GM15510 (cell line): ENCODE measurements around the gene TRIM43B.
"Not testable (repeated sequence)": the region's sequence is repeated elsewhere in the genome, so short reads cannot be mapped to it uniquely, and the experiment has no call there.

Experiments used
- POLR2A ChIP-seq: IDR thresholded peaks from 3 replicates; pipeline ENCODE4 v1.6.1; 2011; ENCODE audit warnings: borderline replicate concordance; ENCODE audit not compliant: insufficient read length; ENCODE audit errors: extremely low read depth

The TRIM43B gene

DNA sequence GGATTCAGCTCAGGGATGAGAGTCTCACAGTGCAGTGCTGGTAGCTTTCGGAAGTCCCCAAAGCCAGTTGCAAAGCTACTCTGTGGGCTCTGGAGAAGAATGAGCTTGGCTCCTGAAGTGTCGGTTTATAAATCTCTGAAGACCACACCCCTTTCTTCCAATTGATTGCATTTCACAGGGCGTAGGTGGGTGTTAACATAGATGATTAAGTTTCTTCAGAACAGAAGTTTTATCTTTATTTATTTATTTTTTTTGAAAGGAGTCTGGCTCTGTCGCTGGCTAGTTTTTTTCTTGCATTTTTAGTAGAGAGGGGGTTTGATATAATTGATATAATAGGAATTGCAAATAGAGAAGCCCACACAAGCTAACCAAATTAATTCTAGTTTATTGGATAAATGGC lies at the start of gene TRIM43B:
TSS of gene TRIM43B (minus strand) at position 101 of the 400 bp plus-strand sequence. CDS start 2,040 bp downstream, outside the sequence.
- not testable (repeated sequence) for TF ChIP-seq POLR2A

DNA sequence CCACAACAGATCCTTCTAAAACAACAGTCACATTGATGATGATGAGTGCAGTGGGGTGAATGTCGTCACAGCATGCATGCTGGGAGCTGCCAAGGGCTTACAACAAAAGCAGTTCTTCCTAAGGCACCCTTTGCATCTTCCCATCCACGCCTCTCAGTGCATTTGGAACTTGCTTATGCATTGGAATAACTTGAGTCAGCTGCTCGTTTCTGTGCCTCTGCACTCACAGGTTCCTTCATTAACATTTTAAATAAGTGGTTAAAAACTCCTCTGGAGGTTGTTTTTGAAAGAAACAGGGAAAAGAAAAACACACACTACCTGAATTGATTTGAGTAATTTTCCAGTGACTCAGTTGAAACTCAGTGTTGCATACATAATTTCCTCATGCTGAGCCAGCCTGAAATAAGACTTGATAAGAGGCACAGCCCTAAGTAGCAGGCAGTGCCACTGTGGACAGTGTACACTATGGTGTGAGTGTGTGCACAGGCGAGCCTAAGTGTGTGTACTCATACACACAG lies 46.8 kb upstream of the TRIM43B start:
- TF ChIP-seq POLR2A = no peak

DNA sequence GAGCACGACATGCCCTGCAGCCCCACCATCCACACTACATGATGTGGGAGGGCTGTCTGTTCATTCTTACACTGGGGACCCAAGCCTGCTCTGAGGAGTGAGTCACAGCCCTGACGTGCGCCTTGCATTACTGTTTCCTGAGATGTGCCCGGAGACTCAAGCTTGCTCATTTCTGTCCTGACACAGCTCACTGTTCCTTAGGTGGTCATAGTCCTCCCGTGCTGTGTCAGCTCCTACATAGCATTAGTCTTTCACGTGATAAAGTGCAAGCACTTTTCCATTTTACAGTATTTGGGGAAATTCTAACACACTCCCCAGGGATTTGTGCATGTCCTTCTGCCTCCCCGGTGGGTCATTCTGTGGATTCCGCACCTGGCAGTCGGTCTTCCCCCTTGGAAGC lies 46.2 kb upstream of the TRIM43B start:
- TF ChIP-seq POLR2A = peak; percentile 12

DNA sequence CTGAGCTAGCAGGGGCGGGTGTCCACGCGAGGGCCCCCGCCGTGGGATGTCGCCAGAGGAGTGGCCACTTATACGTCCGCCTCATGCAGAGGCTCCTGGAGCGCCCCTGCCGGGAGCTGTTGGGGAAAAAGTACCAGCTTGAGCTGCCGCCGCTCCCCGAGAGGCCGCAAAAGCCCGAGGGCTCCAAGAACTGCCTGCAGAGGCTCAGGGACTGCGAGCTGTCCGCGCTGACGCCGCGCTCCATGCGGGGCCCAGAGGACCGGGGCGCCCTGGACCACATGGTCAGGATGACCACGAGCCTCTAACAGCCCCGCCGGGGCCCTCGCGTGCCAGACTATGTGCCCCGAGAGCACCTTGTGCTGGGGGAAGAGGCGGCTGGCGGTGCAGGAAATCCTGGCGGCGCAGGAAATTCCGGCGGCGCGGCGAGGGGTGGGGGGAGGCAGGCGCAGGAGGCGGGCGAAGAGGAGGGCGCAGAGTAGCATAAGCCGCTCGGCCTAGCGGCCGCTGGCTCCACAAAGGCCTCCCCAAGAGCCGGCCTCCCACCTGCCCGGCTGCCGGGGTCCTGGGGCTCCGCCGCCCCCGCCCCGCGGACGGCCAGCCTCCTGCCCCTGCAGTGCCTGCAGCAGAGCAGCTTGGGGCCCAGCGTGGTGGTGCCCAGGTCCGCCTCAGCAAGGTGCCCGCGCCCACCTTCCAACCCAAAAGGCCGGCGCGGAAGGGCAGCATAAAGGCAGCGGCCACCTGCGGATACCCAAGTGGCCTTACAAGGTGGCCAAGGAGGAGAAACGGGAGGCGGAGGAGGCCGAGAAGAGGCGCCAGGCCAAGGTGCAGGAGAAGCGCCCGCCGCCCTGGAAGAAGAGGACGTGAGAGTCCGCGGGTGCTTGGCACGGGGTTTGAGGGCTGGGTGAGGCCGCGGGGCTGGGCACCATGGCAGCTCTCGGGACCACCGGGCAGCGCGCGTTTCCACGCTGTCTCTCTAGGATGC lies 42.1 kb upstream of the TRIM43B start:
- peak; percentile 77 for TF ChIP-seq POLR2A

DNA sequence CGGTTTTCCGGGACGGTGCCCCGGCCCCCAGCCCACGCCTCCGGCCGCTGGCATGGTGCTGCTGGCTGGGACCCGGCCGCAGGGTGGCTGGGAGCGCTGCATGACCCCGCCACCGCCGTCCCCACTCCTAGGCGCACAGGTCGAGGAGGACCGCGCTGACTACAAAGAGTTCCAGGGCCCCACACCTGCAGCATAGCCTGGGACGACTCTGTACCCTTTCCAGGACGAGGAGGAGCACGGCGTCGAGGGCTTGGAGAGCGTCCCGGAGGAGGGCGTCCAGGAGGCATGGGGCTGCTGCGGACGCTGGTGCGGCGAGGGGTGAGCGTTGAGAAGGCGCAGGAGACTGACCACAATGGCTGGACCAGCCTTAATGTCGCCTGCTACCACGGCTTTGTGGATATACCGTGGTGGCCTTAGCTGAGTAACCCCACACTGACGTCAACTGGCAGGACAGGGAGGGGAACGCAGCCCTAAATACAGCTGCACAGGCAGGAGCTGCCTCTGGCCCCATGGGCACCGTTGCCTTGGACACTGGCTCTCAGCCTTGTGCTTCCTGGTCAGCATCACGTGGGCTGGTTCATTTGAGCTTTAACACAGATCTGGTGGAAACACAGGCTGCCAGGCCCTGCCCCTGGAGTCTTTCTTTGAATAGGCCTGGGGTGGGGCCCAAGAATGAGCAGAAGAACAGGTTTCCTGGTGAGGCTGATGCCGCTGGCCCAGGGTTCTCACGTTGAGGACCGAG lies 40.9 kb upstream of the TRIM43B start:
- TF ChIP-seq POLR2A = no peak

DNA sequence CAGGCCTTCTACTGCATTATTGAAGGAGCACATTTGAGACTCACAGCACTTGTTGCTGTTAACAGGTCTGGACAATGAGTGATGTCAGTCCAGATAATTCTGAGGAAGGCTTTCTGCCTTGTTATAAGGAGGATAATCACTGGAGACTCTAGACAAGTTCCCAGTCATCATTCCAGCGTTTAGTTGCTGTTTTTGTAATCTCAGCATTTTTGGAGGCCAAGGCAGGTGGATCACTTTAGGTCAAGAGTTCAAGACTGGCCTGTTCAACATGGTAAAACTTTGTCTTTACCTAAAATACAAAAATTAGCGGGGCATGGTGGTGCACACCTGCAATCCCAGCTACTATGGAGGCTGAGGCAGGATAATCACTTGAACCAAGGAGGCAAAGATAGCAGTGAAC lies 39.6 kb upstream of the TRIM43B start:
- no peak for TF ChIP-seq POLR2A

DNA sequence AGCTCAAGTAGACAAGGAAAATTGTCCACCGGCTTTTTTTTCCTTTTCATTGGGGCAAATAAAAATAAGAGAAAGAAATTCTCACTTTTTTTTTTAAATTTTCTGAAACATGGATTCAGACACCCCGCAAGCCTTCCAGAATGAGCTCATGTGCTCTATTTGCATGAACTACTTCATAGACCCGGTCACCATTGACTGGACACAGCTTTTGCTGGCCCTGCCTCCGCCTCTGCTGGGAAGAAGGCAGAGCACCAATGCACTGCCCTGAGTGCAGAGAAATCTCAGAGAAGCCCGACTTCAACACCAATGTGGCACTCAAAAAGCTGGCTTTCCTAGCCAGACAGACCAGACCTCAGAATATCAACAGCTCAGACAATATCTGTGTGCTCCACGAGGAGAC lies 30.2 kb upstream of the TRIM43B start:
- no peak for TF ChIP-seq POLR2A

DNA sequence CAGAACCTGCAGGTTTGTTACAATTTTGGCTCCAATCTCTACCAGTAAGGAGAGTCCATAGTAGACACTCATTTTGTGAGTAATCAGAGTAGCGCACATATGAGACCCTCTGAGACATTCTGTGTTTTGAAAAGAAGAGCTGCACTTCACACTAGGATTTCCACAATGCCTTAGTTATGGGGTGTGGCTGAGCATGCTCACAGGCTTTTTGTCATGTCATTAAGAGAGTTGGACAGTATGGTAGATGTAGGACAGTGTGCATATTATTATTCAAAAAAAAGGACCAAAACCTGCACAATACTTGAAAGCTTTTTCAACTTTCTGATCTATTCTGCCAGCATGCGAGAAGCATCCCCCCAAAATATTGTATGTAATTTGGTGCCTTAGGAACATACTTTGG lies 24.9 kb upstream of the TRIM43B start:
- TF ChIP-seq POLR2A = no peak

DNA sequence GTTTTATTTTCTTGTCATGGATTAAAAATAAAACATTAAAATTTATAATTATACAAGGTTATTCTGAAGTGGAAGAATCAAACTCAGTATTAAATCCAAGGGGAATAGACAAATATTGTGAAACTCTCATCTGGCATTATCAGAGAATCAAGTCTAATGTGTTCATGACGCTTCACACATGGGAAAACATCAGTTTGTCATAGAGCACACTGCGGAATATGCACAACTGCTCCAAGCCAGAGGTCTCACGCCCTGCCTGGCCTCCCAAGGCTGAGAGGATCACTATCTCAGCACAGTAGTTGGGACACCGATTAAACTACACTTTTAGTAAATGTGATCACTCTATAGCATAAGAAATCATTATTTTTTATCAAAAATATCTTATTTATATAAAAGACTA lies 20.7 kb upstream of the TRIM43B start:
- TF ChIP-seq POLR2A = no peak

DNA sequence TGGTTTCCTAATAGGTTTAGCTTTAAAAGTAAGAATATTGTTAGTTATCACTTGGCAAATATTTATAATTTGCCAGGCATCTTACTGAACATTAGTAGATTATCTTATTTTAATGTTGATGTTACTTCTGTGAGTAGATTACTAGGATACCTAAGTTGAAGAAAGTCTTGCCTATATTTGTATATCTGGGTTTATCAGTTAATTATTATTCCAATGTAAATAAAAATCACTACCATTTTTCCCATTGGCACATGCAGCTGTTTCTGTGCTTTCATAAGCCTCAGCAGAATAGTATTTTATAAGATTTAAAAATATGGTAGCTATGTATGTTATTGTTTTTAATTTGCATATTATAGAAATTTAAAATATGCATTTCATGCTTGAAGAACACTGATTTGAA lies 16.3 kb upstream of the TRIM43B start:
- TF ChIP-seq POLR2A = no peak
